GM10266 (cell line): ENCODE measurements around the gene SPINK1.
"Not testable (repeated sequence)": the region's sequence is repeated elsewhere in the genome, so short reads cannot be mapped to it uniquely, and the experiment has no call there.

Experiments
- DNase-seq: peaks from one replicate; pipeline ENCODE4 v3.0.0; 2012; ENCODE audit errors: extremely low spot score
- CTCF ChIP-seq: IDR thresholded peaks from 2 replicates; pipeline ENCODE4 v1.5.1; 2012; ENCODE audit warnings: mild to moderate bottlenecking, low read depth; ENCODE audit not compliant: control insufficient read depth, insufficient read depth; ENCODE audit errors: missing control alignments

SPINK1 gene

GRCh38 chr5:147831465-147831864 lies at the start of gene SPINK1:
Gene SPINK1 (minus strand): TSS chr5:147831671. CDS start chr5:147831577, 94 bp downstream.
- no peak for TF ChIP-seq CTCF
- DNase-seq = no peak

- no peak for TF ChIP-seq CTCF
- no peak for DNase-seq
Observed at GRCh38 chr5:147880487-147880886, 49.0 kb upstream of the SPINK1 start.

GRCh38 chr5:147879784-147880183 lies 48.3 kb upstream of the SPINK1 start:
- TF ChIP-seq CTCF = no peak
- DNase-seq = no peak

- TF ChIP-seq CTCF = no peak
- DNase-seq = no peak
Observed at GRCh38 chr5:147878066-147878759, 46.7 kb upstream of the SPINK1 start, which contains the start of gene SCGB3A2. Gene SCGB3A2 (plus strand): TSS chr5:147878711. CDS start chr5:147878804, 93 bp downstream.

GRCh38 chr5:147876626-147877025 lies 45.2 kb upstream of the SPINK1 start:
- no peak for DNase-seq
- TF ChIP-seq CTCF = no peak

GRCh38 chr5:147876141-147876540 lies 44.7 kb upstream of the SPINK1 start:
- no peak for DNase-seq
- no peak for TF ChIP-seq CTCF

GRCh38 chr5:147874910-147875367 lies 43.5 kb upstream of the SPINK1 start:
- DNase-seq = no peak
- no peak for TF ChIP-seq CTCF

- not testable (repeated sequence) for DNase-seq
Observed at GRCh38 chr5:147874118-147874875, 42.8 kb upstream of the SPINK1 start.

- DNase-seq = not testable (repeated sequence)
Observed at GRCh38 chr5:147872744-147873435, 41.4 kb upstream of the SPINK1 start.

- DNase-seq = not testable (repeated sequence)
Observed at GRCh38 chr5:147871980-147872549, 40.6 kb upstream of the SPINK1 start.
